HG02884 (cell line): Measurements from ENCODE around the gene KIRREL3.

Source experiments
- ATAC-seq: cut with Tn5 transposase; IDR thresholded peaks from one replicate; pipeline ENCODE4 v1.9.1; 2021; ENCODE audit warnings: mild to moderate bottlenecking, moderate library complexity; ENCODE audit not compliant: unreplicated experiment

KIRREL3 gene

DNA sequence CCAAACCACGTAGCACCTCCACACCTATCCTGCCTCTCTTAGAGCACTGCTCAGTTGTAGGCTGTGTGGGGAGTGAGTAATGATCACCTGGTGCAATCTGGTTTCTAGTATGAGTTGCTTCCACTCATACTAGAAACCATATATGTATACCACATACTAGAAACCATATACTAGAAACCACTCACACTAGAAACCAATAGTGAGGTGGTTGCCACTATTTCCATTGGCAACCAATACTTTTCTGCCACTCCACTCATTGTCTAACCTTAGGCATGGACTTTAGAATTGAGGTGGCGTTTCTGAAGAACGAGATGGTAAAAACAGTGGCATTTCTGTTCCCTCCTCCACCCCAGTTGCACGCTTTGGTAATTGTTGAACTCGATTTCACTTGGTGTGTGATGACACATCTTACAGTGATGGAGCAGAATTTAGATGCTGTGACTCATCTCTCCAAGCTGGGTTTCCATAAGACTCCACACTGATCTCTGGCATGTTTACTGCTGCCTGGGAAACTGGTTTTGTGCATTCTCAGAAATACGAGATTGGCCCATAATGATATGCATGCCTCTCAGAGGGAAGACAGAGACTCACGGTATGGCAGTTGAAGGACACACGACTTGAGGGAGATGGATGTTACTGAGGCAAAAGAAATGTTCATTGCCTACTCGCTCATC, 82.9 kb downstream of the KIRREL3 start:
- ATAC-seq: peak; percentile 93

DNA sequence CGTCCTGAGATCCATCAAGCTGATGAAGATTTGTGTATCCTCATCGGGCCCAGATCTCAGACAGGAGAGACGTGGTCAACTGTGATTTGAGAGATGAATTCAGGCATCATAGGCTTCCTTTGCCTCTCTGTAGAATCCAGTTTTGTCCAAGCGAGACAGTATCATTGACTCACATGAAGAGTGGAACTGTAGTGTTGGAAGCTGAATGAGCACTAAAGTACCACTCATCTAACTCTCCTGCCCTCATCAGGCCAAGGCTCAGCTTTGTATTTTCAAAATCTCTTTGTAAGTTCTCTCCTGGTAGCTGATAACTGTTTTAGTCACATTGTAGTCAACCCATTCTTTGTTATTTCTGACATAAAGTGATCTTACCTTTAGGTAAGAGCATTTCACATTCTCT, 85.1 kb downstream of the KIRREL3 start:
- no peak for ATAC-seq

DNA sequence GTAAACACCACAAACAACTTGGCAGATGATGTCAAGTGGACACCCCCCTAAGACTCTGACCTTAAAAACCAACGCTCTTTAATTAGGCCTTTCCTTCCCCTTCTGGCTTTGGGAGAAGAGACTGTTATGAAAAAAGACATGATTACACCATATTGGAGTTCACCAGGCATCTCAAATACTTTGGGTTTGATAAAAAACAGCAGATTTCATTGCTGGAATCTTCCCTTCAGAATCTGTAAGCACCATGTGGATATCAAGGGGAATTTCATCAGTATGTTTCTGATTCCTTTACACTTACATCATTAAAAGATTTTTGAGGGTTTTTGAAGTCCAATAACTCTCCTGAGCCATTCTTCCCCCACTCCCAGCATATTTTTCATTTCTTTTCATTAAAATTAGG, 85.6 kb downstream of the KIRREL3 start:
- no peak for ATAC-seq

DNA sequence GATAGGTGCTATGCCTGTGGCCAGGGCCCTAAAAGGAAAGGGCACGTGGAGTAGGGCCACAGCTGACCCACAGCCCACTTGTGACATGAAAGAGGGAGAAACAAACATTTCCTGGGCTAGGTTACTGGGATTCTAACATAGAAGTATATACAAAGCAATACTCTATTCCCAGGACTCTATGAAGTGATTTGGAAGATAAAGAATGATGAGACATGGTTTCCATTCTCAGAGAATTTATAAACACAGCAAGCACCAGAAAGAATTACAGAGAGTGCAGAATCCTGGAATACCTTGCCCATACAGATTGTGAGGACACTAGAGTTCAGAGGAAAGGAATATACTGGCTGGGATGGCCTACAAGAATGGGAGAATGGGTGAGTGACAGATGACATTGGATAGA, 86.4 kb downstream of the KIRREL3 start:
- no peak for ATAC-seq

DNA sequence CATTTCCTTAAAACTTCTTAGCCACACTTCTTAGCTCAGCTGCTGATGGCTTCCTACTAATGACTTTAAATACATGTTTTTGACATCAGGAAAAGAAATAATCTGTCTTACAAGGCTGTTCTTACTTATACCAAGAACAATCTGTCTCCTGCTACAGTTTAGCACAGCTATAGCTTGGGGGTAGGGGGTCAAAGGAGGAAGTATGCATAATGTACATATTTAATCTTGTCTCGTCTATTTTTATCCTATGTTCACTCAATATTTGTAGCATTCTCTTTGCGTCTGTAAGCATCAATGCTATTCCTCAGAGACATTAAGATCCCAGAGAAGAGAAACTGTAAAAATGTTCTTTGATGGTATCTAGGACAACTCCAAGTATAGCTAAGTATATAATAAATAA, 96.0 kb downstream of the KIRREL3 start:
- ATAC-seq: no peak

DNA sequence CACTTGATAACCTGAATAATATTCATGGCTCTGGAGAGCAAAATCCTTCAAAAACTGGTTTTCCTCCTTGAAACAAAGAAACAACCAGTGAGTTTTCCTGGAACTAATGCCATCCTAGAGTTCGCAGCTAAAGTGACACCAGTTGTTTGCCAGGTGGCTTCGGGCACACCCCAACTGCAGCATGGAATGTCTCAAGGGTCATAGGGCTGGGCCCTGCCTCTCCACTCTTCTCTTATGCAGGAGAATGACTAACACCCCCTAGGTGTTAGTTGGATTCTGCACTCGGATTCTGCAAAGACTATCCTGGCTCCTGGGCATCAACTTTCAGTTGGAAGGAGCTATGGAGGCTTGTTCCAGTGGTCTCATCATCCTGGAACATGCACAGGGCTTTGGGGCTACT, 98.8 kb downstream of the KIRREL3 start:
- no peak for ATAC-seq

DNA sequence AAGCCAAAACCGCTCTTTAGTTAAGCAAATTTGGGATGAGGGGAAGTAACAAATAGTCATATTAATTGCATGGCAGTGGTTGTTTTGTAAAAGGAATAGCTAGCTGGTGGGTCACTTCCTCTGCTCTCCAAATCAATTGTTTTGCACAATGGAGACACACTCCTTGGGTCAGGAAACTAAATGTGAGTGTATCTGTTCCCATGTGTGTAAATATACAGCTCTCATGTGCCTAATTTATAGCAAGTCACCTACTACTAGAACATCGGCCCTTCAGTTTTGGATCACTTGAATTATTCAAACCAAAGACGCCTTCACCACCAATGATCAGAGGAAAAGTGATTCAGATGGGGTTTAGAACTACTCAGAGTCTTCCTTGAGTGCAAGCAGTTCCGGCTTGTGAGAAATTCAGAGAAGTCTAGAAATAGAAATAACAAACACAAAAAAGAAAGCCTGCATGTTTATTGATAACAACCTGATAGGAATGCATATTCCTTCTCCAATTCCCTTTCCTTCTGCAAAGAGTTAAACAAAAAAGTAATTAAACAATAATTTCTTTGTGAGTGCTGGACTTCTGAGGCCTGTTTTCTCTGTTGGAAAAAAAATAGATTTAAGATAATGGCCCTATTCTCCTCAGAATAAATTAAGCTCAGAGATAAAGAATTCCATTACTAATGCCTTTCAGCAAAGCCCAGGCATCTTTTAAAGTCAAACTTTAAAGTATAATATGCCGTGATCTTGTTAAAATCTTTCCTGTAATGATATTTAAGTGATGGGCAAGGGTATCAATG, 100.4 kb downstream of the KIRREL3 start:
- no peak for ATAC-seq

DNA sequence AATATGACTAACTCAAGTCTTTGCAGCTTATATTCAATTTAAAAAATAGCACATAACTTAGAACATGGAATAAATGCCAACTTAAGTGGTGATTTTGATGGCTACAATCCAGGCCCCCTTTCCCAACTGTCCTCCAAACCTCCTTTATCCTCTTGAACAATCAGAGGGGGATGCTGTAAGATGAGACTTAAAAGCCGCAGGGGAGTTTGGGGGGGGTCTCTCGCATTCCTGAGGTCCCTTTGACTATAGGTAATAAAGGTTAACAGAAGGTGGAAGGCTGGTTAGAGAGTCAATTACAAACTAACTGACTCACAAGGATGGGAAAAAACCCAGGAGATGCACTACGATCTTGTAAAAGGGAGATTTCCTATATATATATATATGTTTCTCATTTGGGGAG, 101.8 kb downstream of the KIRREL3 start:
- ATAC-seq: no peak

DNA sequence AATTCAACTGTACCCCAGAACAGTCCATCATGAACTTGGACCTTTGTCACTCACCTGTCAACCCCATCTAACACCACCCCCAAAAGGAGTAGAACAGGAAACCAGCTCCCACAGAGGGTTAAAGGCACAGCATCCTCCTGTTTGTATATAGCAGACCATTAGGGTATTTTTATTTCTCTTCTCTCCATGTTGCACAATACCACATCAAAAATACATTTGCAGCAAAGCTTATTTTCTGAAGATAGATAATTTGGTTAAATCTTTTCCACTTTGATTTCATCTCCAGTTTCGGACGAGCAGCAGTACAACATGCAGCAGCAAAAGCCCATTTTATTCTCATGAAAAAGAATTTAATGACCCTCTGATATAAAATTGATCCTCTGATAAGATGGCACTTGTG, 103.1 kb downstream of the KIRREL3 start:
- no peak for ATAC-seq

DNA sequence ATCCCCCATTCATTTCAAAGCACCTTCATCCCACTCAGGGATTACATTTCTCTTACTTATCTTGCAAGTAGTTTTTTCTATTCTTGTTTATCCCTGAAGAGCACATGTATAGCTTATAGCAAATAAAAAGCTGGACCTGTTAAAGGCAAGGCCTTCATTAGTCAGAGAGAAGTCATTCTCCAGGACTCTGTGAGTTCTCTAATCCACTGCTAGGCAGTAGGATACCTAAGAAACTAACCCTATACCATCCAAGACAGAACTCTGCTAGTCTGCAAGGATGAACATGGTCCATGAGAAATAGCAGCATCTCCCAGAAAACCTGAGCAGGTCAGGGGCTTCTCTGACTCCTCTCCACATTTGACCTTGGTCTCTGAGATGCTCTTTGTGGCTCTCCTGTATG, 104.5 kb downstream of the KIRREL3 start:
- no peak for ATAC-seq

DNA sequence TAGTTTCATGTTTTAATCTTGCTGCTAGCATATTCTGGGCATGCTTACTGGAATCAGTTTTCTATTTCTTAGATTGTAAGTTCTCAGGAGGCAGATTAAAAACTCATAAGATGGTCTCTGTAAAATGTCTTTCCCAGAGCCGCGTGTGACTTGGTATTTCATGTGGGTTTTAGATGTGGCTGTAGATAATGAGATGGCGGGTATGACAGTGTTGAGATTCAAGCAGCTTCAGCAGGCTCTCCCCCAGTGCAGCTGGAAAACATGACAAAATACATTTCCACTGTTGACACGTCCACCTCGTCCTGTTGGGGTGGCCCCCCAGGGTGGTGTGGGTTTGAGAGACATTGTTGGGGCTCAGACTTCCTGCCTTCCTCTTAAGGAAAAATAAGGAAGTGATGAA, 106.8 kb downstream of the KIRREL3 start:
- no peak for ATAC-seq

DNA sequence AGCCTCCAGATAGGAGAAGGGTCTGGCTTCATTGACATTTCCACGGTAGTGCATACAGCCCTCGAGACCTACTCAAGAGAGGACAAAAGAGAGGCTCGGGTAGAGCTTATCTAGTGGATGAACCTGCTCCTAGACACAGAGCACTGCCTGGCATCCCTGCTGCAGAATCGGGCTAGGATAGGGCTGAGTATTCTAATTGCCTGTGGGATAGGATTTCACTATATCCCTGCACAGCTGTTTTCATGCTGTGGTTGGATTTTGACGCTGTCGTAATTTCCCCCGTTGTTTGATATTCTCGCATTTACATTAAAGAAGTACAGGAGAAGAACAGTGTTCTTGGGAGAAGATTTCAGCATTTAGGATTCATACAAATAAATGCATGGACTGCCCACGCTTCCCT, 107.8 kb downstream of the KIRREL3 start:
- ATAC-seq: no peak

DNA sequence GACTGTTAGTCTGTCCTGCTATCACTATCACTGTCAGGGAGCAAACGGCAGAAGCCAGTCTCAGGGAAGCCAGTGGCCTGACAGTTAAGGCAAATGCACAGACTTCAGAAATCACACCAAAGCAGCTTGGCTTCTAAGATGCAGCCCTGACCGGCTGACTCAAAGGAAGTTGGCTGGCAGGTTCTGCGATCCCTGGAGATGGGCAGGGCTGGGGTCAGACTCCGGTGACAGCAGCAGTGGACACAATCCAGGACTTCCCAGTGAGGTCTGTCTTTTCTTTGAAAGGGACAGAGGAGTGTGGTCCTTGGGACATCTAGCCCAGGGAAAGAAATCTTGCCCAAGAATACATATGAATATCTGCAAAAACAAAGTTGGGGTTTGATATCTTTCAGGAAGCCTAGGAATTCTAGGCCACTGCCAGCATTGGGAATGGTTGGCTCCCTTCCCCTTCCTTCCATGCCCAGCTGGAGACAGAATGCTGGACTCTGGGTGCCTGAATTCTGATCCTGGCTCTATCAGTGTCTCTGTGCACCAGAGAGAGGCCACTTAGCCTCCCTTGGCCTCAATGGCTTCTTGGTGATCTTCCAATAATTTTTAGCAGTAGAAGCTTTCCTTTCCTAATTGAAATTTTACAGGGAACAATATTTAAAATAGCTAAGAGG, 108.9 kb downstream of the KIRREL3 start:
- ATAC-seq: no peak

DNA sequence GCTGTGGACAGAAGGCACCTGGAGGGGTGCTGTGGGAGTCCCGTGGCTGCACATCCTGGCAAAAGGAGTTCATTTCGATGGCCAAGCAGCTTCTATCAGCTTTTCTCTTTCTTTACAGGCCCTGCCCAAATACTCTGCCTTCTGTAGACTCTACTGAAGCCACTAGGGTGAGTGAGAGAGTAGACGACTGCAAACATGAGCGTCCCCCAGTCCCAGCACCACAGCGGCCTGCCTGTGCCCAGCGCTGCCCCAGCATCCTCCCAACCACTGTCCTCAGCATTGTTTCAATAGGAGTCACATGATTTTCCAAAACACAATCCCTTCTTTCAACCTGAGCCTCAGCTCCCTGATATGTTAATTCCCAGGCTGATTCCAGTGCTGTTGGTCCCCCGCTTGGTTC, 110.0 kb downstream of the KIRREL3 start:
- no peak for ATAC-seq

DNA sequence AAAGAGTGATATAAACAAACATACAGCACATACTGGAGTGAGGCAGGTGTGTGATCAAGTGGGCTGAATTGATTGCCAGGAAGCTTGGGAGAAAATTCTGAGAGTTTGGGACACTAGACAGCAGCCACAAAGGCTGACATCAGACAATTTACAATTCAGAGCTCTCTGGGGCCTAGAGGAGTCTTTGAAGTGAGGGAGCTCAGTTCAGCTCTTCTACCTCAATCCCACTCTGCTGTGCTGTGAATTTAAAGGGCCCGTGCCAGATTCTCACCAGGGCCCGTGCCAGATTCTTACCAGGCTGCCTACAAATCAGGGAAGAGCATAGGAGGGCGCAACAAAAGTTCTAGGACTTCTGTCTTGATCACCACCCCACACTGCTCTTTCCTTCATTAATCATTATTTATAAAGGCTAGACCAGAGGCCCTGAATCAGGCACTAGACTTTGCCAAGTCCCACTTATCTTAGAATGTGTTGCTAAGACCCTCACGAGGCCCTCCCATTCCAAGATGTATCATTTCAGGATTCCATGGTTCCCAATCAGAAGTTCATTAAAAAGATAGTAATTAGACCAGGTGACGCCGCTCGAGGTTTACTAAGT, 112.4 kb downstream of the KIRREL3 start:
- no peak for ATAC-seq

DNA sequence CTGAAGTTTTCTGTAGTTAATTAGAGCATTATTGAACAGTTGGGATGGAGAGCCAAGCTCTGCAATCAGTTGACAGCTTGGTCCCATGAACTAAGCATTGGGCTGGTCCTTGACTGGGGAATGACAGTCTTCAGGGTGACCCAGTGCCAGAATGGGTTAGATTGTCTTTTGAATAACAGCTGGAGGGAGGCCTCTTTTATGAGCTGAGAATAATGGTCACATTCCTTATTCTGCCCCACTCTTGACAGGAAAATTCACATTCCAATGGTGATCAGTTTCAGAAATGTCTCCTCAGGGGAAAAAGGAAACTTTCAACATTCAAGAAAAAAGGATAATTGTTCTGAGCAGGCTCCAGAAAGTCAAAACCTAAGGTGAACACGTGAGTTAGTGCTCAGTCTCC, 113.9 kb downstream of the KIRREL3 start:
- ATAC-seq: no peak

DNA sequence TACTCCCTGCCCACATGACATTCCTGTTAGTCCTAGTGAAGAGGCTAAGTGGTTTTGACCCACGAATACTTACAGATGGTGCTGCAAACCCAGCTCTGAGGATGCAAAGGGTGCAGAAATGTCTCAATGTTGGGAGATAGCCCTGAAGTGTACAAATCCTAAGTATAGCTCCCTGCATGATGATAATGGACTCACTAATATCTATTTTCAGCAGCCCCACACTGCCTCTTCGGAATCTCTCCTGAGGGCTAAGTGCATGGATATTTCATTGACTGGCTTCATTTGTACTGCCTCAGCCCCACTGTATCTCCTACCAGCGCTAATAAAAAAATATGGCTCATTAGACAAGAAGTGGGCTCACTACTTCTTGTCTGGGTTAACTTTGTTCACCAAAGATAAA, 114.5 kb downstream of the KIRREL3 start:
- ATAC-seq: no peak

DNA sequence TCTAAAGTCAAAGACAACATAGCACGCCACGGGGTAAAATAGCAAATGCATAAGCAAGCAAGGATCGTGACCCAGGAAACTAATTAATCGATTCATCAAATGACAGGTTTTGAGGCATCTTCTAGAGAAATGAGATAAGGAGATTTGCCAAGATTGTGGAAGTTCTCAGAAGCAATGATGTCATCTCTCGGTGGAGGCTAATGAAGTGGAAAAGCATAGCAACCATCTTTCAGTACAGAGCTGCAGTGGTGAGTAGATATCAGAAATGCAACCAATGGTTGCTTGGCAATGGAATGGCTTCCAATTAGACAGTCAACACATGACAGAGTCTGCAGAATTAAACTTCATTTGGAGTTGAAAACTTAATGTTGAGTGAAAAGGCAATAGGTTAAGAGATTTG, 116.0 kb downstream of the KIRREL3 start:
- no peak for ATAC-seq

DNA sequence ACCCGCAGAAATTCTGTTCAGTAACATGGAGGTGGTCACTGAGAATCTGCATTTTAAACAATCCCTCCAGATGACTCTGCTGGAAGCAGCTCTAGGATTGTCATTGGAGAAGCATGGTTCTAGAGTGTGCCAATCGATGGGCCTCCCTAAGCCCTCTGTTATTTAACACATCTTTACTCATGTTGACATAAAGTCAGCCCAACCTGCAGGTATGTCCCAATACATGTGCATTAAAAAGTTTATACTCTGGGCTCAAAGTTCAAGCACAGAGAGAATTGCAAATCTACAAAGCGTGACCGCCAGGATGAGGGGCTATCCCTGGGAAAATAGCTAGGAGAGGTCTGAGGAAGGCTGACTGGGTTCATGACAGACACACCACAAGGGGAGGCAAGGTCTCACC, 116.4 kb downstream of the KIRREL3 start:
- no peak for ATAC-seq

DNA sequence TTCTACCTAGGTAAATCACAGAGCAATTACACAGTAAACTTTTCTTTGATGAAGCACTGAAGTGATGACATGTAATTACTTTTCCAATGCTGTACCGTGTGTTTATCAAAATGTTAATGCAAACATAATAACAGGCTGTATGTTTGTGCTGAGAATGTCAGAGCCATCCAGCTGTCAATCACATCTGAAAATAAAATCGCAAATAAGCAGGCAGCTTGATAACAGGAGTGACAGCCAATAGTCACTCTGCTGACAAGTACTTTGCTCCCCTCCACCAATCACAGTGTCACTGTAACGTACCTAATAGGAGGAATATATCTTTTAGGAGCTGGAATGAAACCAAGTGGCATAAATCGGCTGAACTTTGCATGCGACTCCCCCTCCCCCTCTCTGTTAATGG, 119.7 kb downstream of the KIRREL3 start:
- no peak for ATAC-seq

DNA sequence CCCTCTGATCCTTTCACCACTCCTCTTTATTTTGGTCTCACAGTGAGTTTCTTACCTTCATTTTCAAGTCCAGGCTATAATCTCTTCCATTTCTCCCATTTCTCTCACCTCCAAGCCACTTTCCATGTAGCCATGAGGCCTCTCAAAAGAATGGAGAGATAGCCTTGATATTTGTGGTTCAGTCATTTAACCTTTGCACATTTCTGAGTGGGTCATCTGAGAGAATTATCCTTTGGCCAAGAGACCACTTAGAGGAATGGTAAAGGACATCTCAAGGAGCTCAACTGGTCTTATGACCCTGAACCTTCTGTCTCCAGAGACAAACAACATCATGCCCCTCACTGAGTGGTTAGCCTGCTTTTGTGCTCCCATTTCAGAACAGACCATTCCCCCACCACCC, 121.1 kb downstream of the KIRREL3 start:
- no peak for ATAC-seq
